Measurements from ENCODE around the gene PSMB11.

Gene PSMB11

DNA sequence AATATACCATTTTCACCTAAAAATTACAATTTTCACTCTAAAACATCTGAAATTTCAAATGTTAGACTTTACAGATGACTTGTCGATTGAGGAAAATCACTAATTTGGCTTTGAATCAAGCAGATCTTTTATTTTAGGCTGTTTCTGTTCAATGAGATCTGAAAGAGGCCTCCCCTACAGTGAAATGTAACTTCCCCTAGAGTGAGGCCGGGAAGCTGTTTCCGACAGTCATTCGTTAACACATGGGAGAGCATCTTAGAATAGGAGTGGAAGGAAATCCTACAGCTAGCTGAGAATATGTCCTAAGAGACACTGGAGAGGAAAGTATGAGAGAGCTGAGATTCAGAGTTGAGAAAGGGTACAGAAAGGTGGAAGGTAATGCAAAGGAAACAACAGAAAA is 26.4 kb upstream of the PSMB11 start:
- DNase-seq = no peak

- no peak for DNase-seq
Observed at GRCh38 chr14:23017091-23017490, 24.9 kb upstream of the PSMB11 start.

DNA sequence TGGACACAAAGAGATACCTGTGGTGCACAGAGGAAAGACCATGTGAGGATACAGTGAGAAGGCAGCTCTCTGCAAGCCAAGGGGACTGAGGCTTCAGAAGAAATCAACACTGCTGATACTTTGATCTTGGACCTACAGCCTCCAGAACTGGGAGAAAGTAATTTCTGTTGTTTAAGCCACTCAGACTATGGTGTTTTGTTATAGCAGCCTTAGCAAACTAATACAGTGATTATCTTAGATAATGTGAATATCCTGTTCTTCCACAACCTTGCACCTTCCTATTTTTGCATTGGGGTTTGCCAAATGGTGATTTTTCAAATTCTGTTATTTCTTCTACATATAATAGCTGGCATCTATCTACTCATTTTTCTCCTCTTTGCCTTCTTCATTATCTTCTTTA is 23.9 kb upstream of the PSMB11 start:
- DNase-seq = no peak

DNA sequence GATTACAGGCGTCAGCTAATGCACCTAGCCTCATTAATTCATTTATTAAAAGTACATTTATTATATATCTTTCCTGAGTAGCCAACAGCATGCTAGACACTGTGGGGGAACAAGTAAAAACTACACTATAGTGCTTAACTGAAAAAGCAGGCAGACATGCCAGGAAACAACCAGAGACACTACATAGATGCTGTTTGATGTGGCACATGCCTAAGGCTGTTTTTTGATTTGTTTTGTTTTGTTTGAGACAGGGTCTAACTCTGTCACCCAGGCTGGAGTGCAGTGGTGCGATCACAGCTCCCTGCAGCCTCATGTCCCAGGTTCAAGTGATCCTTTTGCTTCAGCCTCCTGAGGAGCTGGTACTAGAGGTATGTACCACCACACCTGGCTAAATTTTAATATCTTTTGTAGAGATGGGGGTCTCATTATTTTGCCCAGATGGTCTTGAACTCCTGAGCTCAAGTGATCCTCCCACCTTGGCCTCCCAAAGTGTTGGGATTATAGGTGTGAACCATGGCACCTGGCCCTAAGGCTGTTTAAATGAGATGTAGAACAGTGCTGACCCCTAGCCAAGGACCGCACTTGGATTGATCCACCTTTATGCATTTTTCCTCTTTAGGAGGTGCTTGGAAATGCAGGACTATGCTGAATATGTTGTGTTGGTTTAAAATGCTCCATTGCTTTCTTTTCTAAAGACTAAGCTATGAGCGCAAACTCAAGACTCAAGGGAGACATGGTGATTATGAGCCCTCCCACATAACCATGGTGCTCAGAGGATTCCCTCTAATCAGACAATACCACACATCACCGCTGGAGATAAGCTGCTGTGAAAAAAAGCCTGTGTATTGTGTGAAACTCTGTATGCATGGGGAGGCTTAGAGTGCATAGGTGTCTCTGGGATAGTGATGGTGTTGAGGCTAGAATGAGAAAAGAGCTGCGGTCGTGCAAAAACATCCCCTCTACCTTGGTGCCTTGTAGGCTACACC is 21.6 kb upstream of the PSMB11 start:
- DNase-seq = no peak

DNA sequence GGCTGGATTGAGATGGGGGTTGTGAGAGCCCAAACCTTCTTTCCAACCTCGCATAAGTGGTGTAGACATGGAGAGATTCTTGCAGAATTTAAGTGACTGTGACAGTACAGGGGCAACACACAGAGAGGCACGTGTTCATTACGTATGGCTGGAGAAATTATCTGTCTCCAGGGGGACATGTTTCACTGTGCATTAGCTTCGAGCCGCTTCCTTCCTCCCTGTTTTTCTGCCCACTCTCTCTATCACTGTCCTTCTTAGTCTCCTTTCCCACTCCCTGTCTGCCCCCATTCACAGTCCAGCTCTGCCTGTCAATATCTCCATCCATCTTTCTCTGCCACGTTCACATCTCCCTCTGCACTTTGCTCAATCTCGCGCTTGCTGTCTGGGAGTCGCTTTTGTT is 20.6 kb upstream of the PSMB11 start:
- DNase-seq = no peak

GRCh38 chr14:23021889-23022442 is 20.0 kb upstream of the PSMB11 start:
- DNase-seq = no peak

DNA sequence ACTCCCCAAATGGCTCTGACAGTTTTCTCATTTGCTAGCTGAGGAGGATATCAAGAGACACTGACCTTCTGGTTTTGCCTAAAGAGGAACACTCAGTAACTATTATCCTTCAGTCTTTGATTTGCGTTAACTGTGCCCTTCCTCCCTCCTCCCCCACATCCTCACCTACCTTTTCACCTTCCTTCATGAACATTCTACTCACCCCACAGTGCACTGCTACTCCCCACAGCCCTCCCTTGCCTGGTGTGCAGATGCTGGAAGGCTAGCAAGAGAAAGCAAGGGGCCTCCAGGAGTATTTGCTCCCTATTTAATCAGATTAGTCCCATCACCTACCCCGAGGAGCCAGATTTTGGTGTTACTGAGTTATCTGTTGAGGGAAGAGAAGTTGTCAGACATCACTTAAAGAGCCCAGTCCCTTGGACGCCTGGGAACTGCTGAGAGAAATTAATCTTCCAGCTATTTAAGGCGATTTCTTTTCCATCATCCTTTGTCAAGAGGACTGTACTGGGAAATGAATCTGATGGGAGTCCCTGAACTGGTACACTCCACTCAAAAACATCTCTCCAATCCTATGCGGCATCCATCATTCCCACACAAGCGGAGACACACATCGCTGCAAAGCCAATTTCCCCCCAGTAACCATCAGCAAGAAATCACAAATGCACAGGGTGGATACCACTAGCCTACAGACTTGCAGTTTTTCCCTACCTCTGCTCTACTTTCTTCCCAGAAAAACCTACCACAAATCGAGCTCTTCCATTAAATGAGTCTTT is 18.8 kb upstream of the PSMB11 start:
- DNase-seq = no peak

GRCh38 chr14:23023795-23024152 is 18.2 kb upstream of the PSMB11 start:
- DNase-seq = no peak

DNA sequence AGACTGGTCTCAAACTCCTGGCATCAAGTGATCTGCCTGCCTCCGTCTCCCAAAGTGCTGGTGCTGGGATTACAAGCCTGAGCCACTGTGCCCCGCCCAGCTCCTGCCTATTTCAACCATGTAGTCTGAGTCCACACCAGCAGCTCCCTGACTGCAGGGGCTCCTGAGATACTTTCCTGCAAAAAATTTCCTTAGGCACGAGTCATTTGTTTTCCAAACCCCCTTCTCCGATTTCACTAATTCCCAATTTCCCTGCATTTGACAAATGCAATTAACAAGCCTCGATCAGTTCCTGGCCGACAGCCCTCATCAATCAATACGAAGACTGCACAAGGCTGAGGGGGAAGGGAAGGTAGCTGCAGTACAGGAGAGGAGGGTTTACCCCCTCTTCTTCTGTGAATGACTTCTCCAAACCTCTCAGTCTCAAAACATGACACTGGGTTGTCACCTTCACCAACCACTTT is 17.4 kb upstream of the PSMB11 start:
- no peak for DNase-seq

GRCh38 chr14:23025151-23025814 is 16.7 kb upstream of the PSMB11 start:
- no peak for DNase-seq

- DNase-seq = no peak
Observed at GRCh38 chr14:23028799-23029198, 13.2 kb upstream of the PSMB11 start.

- DNase-seq = no peak
Observed at GRCh38 chr14:23030936-23031335, 11.1 kb upstream of the PSMB11 start.

DNA sequence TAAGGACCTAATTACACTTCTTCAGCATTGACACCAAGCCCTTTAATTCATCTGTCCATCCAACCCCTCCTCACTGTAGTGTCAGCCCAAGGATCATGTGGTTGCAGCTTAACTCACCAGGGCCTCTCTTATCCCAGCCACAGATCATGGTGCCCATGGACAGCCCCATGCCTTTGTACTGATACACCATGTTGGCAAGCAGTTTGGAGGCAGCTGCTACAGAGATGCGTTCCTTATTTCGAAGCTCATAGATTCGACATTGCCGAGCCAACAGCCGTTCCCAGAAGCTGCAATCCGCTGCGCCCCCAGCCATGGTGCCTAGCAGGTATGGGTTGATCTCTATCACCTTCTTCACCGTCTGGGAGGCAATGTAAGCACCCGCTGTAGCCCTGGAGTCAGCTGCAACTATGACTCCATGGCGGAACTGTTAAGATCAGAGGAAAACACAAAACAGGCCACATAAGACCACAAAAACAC is 8.7 kb upstream of the PSMB11 start:
- DNase-seq = no peak

GRCh38 chr14:23033801-23034497 is 8.1 kb upstream of the PSMB11 start:
- no peak for DNase-seq

DNA sequence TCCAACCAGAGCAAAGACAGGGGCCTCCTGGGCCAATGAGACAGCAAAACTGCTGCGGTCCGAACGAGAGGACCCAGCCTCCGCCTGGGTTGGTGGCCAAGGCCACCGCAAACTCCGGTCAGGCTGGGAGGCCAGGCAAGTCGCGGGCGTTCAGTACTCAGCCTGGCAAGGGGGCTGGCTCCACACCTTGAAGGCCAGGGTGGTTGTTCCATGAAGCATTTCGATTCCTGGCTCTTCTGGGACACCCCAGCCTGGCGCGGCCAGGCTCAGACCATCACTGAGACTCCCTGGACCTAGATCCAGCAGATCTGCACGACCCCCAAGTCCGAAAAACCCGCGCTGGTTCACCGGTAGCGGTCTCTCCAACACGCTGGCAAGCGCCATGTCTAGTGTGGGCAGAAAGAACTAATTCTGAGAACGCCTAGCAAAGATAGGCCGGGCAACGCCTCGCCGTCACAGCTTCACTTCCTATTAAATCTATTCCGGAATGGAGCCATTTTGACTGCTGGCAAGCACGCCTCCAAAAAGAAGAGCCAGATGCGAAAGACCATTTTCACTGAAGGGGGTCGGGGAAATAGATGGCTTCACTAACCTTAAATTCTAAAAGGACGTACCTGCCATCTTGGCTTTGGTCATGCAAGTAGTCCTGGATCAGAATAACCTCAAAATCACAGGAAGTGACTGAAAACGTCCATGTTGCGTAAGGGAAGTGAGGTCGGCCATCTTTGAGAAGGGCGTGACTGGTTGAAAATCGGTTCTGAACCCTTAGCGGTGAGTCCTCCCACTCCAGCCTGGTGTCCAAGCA is 7.3 kb upstream of the PSMB11 start, which contains the start of gene PSMB5:
Gene PSMB5 (minus strand): TSS at position 403 of the 805 bp plus-strand sequence. CDS start 19 bp downstream, at position 384.
- DNase-seq = no peak

GRCh38 chr14:23035303-23036144 is 6.5 kb upstream of the PSMB11 start:
- no peak for DNase-seq

DNA sequence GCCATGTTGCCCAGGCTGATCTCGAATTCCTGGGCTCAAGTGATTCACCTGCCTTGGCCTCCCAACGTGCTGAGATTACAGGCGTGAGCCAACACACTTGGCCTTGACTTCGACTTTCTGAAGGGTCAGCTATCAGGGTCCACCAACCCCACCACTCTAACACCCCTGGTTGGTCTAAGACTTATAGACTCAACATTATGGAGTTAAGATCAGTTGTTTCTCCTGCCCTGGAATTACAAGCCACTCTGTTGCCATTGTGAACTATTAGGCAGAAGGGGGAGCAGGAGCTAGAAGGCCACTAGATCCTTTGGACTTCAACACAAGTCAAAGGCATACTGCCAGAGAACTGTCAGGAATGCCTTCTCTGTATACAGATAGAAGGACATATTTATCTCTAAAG is 1.9 kb upstream of the PSMB11 start:
- DNase-seq = no peak

DNA sequence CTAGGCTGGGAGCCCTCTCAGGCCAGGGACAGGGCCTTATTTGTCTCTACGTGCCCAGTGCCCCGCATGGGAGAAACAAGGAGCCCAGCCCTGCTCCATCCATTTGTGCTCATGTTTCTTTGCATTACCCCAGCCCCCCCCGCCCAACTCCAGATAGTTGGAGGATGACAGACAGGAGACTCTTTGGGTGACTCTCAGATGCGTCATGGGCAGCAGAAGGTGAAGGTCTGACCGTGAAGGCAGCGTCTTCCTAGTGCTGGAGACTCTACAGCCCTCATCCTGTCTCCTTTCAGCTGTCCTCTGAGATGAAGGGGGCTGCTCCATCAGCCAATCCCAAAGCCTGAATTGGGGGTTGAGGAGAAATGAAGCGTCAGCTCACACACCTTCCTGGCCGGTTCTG is 283 bp upstream of the PSMB11 start:
- no peak for DNase-seq

DNA sequence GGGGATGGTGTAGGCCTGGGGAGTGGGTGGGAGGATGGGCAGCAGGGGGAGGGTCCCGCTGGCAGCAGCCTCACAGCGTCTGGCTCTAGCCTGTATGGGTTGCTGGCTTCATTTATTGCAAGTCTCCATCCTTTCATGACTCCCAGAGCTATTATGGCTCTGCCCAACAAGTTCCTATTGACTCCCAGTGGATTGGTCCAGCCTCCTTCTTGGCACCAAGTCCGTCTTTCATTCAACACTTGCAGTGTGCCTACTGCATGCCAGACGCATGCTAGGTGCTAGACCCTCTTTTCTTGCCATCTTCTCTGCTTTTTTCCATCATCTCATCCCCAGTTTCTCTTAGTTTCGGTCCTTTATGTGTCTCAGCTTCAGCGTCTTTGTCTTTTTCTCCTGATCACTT is 1.1 kb downstream of the PSMB11 start:
- DNase-seq = no peak

GRCh38 chr14:23043754-23044153 is 1.7 kb downstream of the PSMB11 start:
- DNase-seq = no peak

Measured in NCI-H526 (cell line).